Body of pancreas (tissue), 4 donors: Measurements from ENCODE around the gene SLC25A53. TPM values are rescaled to one million over a fixed set of nuclear protein-coding genes. Genes with fewer than 3 reads are reported as not detected.

Experiments
- ATAC-seq: fragments of 150-250 bp; one replicate; pipeline ENCODE4 v1.9.1; 2016
- DNase-seq, 4 donors: peaks; one replicate each; pipeline ENCODE4 v3.0.0-alpha.2; 2019
- H3K27ac ChIP-seq, 4 donors: fragments of 200-600 bp; sonication (generic); 1 replicate in 3 of 4; 2 replicates in 1 of 4; pipeline versions ENCODE4 v1.5.1 to v1.6.1; 2016 to 2019; ENCODE audit warnings: mild to moderate bottlenecking in 1 of 4, mixed read lengths in 1 of 4, moderate library complexity in 1 of 4
- H3K27me3 ChIP-seq, 2 donors: fragments of 200-600 bp; sonication (generic); one replicate each; pipeline ENCODE4 v1.6.0; 2016; ENCODE audit warnings: mild to moderate bottlenecking in 1 of 2
- H3K36me3 ChIP-seq, 2 donors: fragments of 200-600 bp; sonication (generic); replicated peaks in 1 of 2; 2 replicates each; pipeline ENCODE4 v1.5.1; 2016; ENCODE audit warnings: low read depth in 2 of 2; ENCODE audit not compliant: insufficient read depth in 1 of 2
- H3K4me1 ChIP-seq: fragments of 200-600 bp; sonication (generic); one replicate; pipeline ENCODE4 v1.6.0; 2016
- H3K4me3 ChIP-seq, 2 donors: fragments of 200-600 bp; sonication (generic); 1 replicate in 1 of 2; 2 replicates in 1 of 2; pipeline ENCODE4 v1.5.1; 2016 to 2019
- H3K9me3 ChIP-seq, 3 donors: fragments of 200-600 bp; sonication (generic); 1 replicate in 2 of 3; 2 replicates in 1 of 3; pipeline ENCODE4 v1.5.1; 2016
- POLR2A ChIP-seq, 3 donors: fragments of 450-650 bp; IDR thresholded peaks; one replicate each; pipeline ENCODE4 v1.6.1; 2016; ENCODE audit warnings: antibody characterized with exemption in 3 of 3, mild to moderate bottlenecking in 2 of 3
- WGBS, 2 donors: methylation state at CpG; one replicate each; pipeline ENCODE4 v1.1.5; 2017; 5-methylcytosine and 5-hydroxymethylcytosine counted together
- intact Hi-C: fragments of 100-400 bp; cut with DNase I; formaldehyde crosslinking; loops from one replicate; pipeline ENCODE4 v1.15.1; 2023
- total RNA-seq, 2 donors: library from RNA; depleted of rRNA; stranded (reverse); fragments of >200 nt; gene quantifications; one replicate each; pipeline ENCODE4 v1.1.0, GENCODE V29; 2016
- TF ChIP-seq, protein P1 (sequence below), 7 experiments: fragments of 450-650 bp in 4 of 7; fragments of 200-600 bp in 3 of 7; sonication (generic) in 3 of 7; IDR thresholded peaks; one replicate each; pipeline ENCODE4 v1.5.1; 2016 to 2019; ENCODE audit warnings: antibody characterized with exemption in 7 of 7

The SLC25A53 gene
- total RNA-seq, 2 donors from 2014 or later = 3.6 to 10.9 TPM

DNA sequence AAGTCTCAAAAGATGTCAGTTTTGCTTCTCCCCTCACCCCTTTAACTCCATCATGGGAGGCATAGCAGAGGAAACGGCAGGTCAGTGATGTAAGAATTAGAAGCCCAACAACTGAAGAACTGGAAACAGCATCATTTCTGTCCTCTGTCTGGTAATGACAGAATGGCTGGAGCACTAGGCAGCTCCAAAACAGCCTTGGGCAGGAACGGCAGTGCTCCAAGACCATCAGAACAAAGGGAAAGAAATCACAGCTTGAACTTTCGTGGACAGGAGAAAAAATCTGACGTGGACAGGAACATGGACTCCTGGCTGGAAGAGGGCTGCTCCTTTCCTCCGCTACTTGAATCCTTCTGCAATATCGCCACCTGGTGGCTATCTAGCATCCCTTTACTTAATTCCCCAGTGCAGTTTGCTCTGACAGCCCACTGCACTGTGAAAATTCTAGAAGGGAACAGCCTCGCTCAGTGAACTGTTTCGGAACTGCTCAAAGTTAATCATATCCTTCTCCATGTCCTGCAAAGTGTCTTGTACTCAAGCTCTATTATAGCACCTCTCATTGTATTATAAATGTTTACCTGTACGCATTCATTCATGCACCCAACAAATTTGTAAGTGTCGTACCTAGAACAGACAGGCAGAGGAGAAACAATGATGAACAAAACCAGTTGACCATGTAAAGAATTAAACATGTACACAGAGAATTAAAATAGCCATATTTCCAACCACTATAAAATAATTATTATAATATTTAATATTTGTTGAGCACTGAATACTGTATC lies 20.4 kb downstream of the SLC25A53 start:
- peaks cover 10% of the 10 kb centered on the region for H3K4me1 ChIP-seq
- H3K27ac ChIP-seq = peak overlapping the region in 2 of 4 donors; percentile 19 to 64
- no peak overlapping the region for H3K4me3 ChIP-seq
- intact Hi-C loops = no loop called here
- no peaks in the 10 kb centered on the region for H3K27me3 ChIP-seq
- TF ChIP-seq, protein P1, sequence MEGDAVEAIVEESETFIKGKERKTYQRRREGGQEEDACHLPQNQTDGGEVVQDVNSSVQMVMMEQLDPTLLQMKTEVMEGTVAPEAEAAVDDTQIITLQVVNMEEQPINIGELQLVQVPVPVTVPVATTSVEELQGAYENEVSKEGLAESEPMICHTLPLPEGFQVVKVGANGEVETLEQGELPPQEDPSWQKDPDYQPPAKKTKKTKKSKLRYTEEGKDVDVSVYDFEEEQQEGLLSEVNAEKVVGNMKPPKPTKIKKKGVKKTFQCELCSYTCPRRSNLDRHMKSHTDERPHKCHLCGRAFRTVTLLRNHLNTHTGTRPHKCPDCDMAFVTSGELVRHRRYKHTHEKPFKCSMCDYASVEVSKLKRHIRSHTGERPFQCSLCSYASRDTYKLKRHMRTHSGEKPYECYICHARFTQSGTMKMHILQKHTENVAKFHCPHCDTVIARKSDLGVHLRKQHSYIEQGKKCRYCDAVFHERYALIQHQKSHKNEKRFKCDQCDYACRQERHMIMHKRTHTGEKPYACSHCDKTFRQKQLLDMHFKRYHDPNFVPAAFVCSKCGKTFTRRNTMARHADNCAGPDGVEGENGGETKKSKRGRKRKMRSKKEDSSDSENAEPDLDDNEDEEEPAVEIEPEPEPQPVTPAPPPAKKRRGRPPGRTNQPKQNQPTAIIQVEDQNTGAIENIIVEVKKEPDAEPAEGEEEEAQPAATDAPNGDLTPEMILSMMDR (IDR thresholded peaks at IDR 0.05) = peak; percentile 51 to 82 (median 65)
- no peak for TF ChIP-seq POLR2A (IDR thresholded peaks at IDR 0.05)
- no peaks in the 10 kb centered on the region for H3K9me3 ChIP-seq
- peak; percentile 72 to 85 (median 80) for DNase-seq
- peak; percentile 93 for ATAC-seq
- no peaks in the 10 kb centered on the region for H3K36me3 ChIP-seq
- WGBS, 2 donors = 16 to 21% methylated on average over 9 to 10 of the region's 10 CpGs

DNA sequence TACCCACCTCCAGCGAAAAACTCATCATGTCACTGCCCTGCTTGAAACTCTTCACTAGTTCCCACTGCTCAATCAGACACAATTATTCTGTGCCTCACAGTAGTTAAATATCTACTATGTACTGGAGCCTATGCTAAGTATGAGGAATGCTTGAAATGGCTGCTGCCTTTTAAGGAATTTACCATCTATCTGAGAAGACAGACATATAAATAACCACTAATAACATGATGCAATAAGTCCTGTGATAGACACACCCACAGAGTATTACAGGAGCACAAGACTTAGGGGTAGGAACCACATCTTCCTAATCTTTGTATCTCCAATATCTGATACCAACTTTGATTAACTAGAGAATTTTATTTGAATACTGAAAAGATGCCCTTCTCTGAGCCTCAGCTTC lies 21.1 kb downstream of the SLC25A53 start:
- 85 to 100% methylated on average over 1 of the region's 1 CpG for WGBS, 2 donors
- intact Hi-C loops = no loop called here

GRCh38 chrX:104134583-104135261 lies 22.1 kb downstream of the SLC25A53 start:
- ATAC-seq (no peak), DNase-seq (no peak)
- peaks cover 5% of the 10 kb centered on the region for H3K4me1 ChIP-seq
- 86 to 90% methylated on average over 5 of the region's 5 CpGs for WGBS, 2 donors
- no peaks in the 10 kb centered on the region for H3K9me3 ChIP-seq
- TF ChIP-seq, protein P1 (IDR thresholded peaks at IDR 0.05) = no peak
- TF ChIP-seq POLR2A (IDR thresholded peaks at IDR 0.05) = no peak
- H3K27me3 ChIP-seq = no peaks in the 10 kb centered on the region
- intact Hi-C loops = no loop called here
- H3K27ac ChIP-seq = no peak overlapping the region
- H3K36me3 ChIP-seq = no peaks in the 10 kb centered on the region
- H3K4me3 ChIP-seq = no peak overlapping the region

More for the DNA sequence above, 21.1 kb downstream of the SLC25A53 start:
- TF ChIP-seq, protein P1 (IDR thresholded peaks at IDR 0.05) = no peak
- no peak for TF ChIP-seq POLR2A (IDR thresholded peaks at IDR 0.05)
- Histone ChIP-seq H3K27me3 (no peaks in the 10 kb centered on the region), H3K4me3 (no peak overlapping the region), H3K36me3 (no peaks in the 10 kb centered on the region), H3K4me1 (peaks cover 9% of the 10 kb centered on the region), H3K27ac (no peak overlapping the region), H3K9me3 (no peaks in the 10 kb centered on the region)
- DNase-seq (no peak), ATAC-seq (no peak)

- peaks cover 5% of the 10 kb centered on the region for H3K4me1 ChIP-seq
- TF ChIP-seq, protein P1 (IDR thresholded peaks at IDR 0.05) = no peak
- TF ChIP-seq POLR2A (IDR thresholded peaks at IDR 0.05) = no peak
- no peak for DNase-seq
- no peak for ATAC-seq
- no peak overlapping the region for H3K4me3 ChIP-seq
- H3K27me3 ChIP-seq = no peaks in the 10 kb centered on the region
- no peaks in the 10 kb centered on the region for H3K36me3 ChIP-seq
- WGBS, 2 donors = 91 to 96% methylated on average over 6 of the region's 6 CpGs
- H3K9me3 ChIP-seq = no peaks in the 10 kb centered on the region
- intact Hi-C loops = no loop called here
- H3K27ac ChIP-seq = no peak overlapping the region
These were observed 26.0 kb downstream of the SLC25A53 start for GRCh38 chrX:104130808-104131207.
